Hepatocyte (in vitro differentiated cells): ENCODE measurements around the gene SFT2D1.

Experiments used
- CTCF ChIP-seq: fragments of 200-600 bp; sonication (generic); IDR thresholded peaks from 2 replicates; pipeline ENCODE4 v1.5.1; 2016; ENCODE audit warnings: antibody characterized with exemption, mild to moderate bottlenecking; ENCODE audit not compliant: poor library complexity
- EZH2 ChIP-seq: fragments of 200-600 bp; sonication (generic); IDR thresholded peaks from 2 replicates; pipeline ENCODE4 v1.6.1; 2016; ENCODE audit warnings: antibody characterized with exemption, mild to moderate bottlenecking, borderline replicate concordance
- EZH2phosphoT487 ChIP-seq: fragments of 200-600 bp; sonication (generic); IDR thresholded peaks from one replicate; pipeline ENCODE4 v1.6.1; 2018; ENCODE audit warnings: antibody characterized with exemption, mild to moderate bottlenecking, low read depth, moderate library complexity; ENCODE audit not compliant: unreplicated experiment, severe bottlenecking

GRCh38 chr6:166296035-166296883, 46.1 kb downstream of the SFT2D1 start:
- no peak for TF ChIP-seq CTCF
- no peak for TF ChIP-seq EZH2
- TF ChIP-seq EZH2phosphoT487 = no peak
